HCT116 (cell line): ENCODE data around the gene DNMT3B. TPM values are rescaled to one million over a fixed set of nuclear protein-coding genes. Genes with fewer than 3 reads are reported as not detected.
A peak's percentile ranks its signal among the peaks of the same experiment; 100 is the strongest.
"Not testable (repeated sequence)": the region's sequence is repeated elsewhere in the genome, so short reads cannot be mapped to it uniquely, and the experiment has no call there.

Experiments used
- ATAC-seq: fragments of 200-7000 bp; cut with Tn5 transposase; 2 replicates; pipeline ENCODE4 v1.9.1; 2020; ENCODE audit warnings: mild to moderate bottlenecking, moderate library complexity
- BruUV-seq: library from RNA; stranded (reverse); fragments of 400-500 nt; replicated peaks from 2 replicates; lab custom pipeline; 2021; lab: Mats Ljungman, UMichigan
- CTCF ChIA-PET: fragments of 300-600 bp; sonication (Branson Sonifier 250); formaldehyde crosslinking; loops from one replicate; lab custom pipeline; 2021; ENCODE audit warnings: antibody characterized with exemption; lab: Charles Lee
- POLR2A ChIA-PET: fragments of 300-600, 350-600 bp; sonication (Branson Sonifier 250); formaldehyde crosslinking; loops from one replicate; lab custom pipeline; 2021; ENCODE audit warnings: antibody characterized with exemption; lab: Charles Lee
- RAD21 ChIA-PET, 2 experiments: fragments of 300-600 bp; sonication (Branson Sonifier 250); formaldehyde crosslinking; loops; one replicate each; lab custom pipeline; 2023; ENCODE audit warnings: low total read pairs in 2 of 2; ENCODE audit not compliant: uncharacterized antibody in 2 of 2, unreplicated experiment in 2 of 2, low non-redundant PET in 1 of 2; lab: Charles Lee
- DNase-seq: peaks from one replicate; pipeline ENCODE4 v3.0.0-alpha.2; 2010; ENCODE audit warnings: low read depth, low spot score
- H2AFZ ChIP-seq: fragments of 200-600 bp; shearing (Covaris generic), sonication (generic); 2 replicates; pipeline ENCODE4 v1.6.1; 2017; ENCODE audit warnings: low read depth, mixed run types, mixed read lengths, antibody characterized with exemption, low read length; ENCODE audit not compliant: poor library complexity, severe bottlenecking
- H3K27ac ChIP-seq: 2 replicates; pipeline ENCODE4 v1.5.1; 2012; ENCODE audit warnings: low read depth, low read length
- H3K27me3 ChIP-seq: fragments of 200-600 bp; sonication (generic); 2 replicates; pipeline ENCODE4 v1.6.1; 2016; ENCODE audit warnings: mixed run types, low read length, mixed read lengths; ENCODE audit not compliant: insufficient read depth
- H3K36me3 ChIP-seq, 2 experiments: fragments of 200-500 bp in 1 of 2; fragments of 200-600 bp in 1 of 2; sonication (Bioruptor generic) in 1 of 2; sonication (generic) in 1 of 2; 2 replicates each; pipeline versions ENCODE4 v1.5.1 to v1.6.1; 2014 to 2016; ENCODE audit warnings: low read length in 2 of 2, inconsistent platforms in 1 of 2, mixed read lengths in 1 of 2, mixed run types in 1 of 2; ENCODE audit not compliant: insufficient read depth in 2 of 2, control insufficient read depth in 1 of 2
- H3K4me1 ChIP-seq, 2 experiments: fragments of 200-600 bp in 1 of 2; sonication (generic) in 1 of 2; 2 replicates each; pipeline versions ENCODE4 v1.5.1 to v1.6.1; 2012 to 2017; ENCODE audit warnings: low read length in 2 of 2, inconsistent platforms in 1 of 2, mild to moderate bottlenecking in 1 of 2, mixed read lengths in 1 of 2, mixed run types in 1 of 2, moderate library complexity in 1 of 2; ENCODE audit not compliant: insufficient read depth in 2 of 2, control insufficient read depth in 1 of 2
- H3K4me2 ChIP-seq: fragments of 200-600 bp; sonication (generic); 2 replicates; pipeline ENCODE4 v1.6.1; 2017; ENCODE audit warnings: mixed run types, low read length, mixed read lengths
- H3K4me3 ChIP-seq, 2 experiments: fragments of 200-600 bp in 1 of 2; sonication (generic) in 1 of 2; replicated peaks in 1 of 2; 2 replicates each; pipeline ENCODE4 v1.5.1; 2011 to 2016; ENCODE audit warnings: low read length in 2 of 2, control low read depth in 1 of 2, low read depth in 1 of 2, mild to moderate bottlenecking in 1 of 2, mixed read lengths in 1 of 2, mixed run types in 1 of 2
- H3K79me2 ChIP-seq: fragments of 200-600 bp; sonication (generic); 2 replicates; pipeline ENCODE4 v1.6.1; 2017; ENCODE audit warnings: mild to moderate bottlenecking, mixed run types, low read length, moderate library complexity, mixed read lengths; ENCODE audit not compliant: insufficient read depth
- H3K9ac ChIP-seq: fragments of 200-600 bp; sonication (generic); 2 replicates; pipeline ENCODE4 v1.6.1; 2016; ENCODE audit warnings: low read length, mixed read lengths
- H3K9me2 ChIP-seq: fragments of 200-600 bp; sonication (generic), shearing (Covaris generic); 2 replicates; pipeline ENCODE4 v1.6.1; 2017; ENCODE audit warnings: mixed run types, mild to moderate bottlenecking, moderate library complexity; ENCODE audit not compliant: insufficient read depth
- H3K9me3 ChIP-seq, 2 experiments: fragments of 200-500 bp in 1 of 2; fragments of 200-600 bp in 1 of 2; sonication (Bioruptor generic) in 1 of 2; sonication (generic) in 1 of 2; 2 replicates each; pipeline ENCODE4 v1.6.1; 2014 to 2017; ENCODE audit warnings: low read length in 2 of 2, mixed read lengths in 2 of 2, inconsistent platforms in 1 of 2, low read depth in 1 of 2, mild to moderate bottlenecking in 1 of 2, mixed run types in 1 of 2, moderate library complexity in 1 of 2; ENCODE audit not compliant: control insufficient read depth in 1 of 2, insufficient read depth in 1 of 2
- H4K20me1 ChIP-seq: fragments of 200-600 bp; sonication (generic), shearing (Covaris generic); 2 replicates; pipeline ENCODE4 v1.6.1; 2017; ENCODE audit warnings: mixed run types, mild to moderate bottlenecking, moderate library complexity; ENCODE audit not compliant: insufficient read depth
- ATF3 ChIP-seq: IDR thresholded peaks from 2 replicates; pipeline ENCODE4 v1.6.1; 2012
- CBX3 ChIP-seq: IDR thresholded peaks from 2 replicates; pipeline ENCODE4 v1.6.1; 2012; ENCODE audit warnings: low read depth
- CEBPB ChIP-seq: IDR thresholded peaks from 2 replicates; pipeline ENCODE4 v1.6.1; 2012; ENCODE audit warnings: low read depth
- EGR1 ChIP-seq: IDR thresholded peaks from 2 replicates; pipeline ENCODE4 v1.6.1; 2012; ENCODE audit warnings: low read depth
- EZH2phosphoT487 ChIP-seq: fragments of 200-600 bp; IDR thresholded peaks from 2 replicates; pipeline ENCODE4 v1.6.1; 2018; ENCODE audit warnings: antibody characterized with exemption, borderline replicate concordance
- JUND ChIP-seq: IDR thresholded peaks from 2 replicates; pipeline ENCODE4 v1.6.1; 2012
- POLR2A ChIP-seq: IDR thresholded peaks from 2 replicates; pipeline ENCODE4 v1.7.0; 2011; ENCODE audit warnings: borderline replicate concordance; ENCODE audit not compliant: insufficient read depth, insufficient read length; ENCODE audit errors: extremely low read depth
- POLR2AphosphoS5 ChIP-seq: IDR thresholded peaks from 2 replicates; pipeline ENCODE4 v1.6.1; 2011; ENCODE audit warnings: mild to moderate bottlenecking, low read depth, low read length, moderate library complexity
- RAD21 ChIP-seq: IDR thresholded peaks from 2 replicates; pipeline ENCODE4 v1.6.1; 2012; ENCODE audit warnings: low read depth, mild to moderate bottlenecking
- SP1 ChIP-seq: IDR thresholded peaks from 2 replicates; pipeline ENCODE4 v1.6.1; 2012; ENCODE audit warnings: low read depth
- TCF7L2 ChIP-seq: IDR thresholded peaks from 2 replicates; pipeline ENCODE4 v1.7.0; 2011; ENCODE audit warnings: borderline replicate concordance, inconsistent platforms; ENCODE audit not compliant: insufficient read depth, insufficient read length; ENCODE audit errors: extremely low read depth
- YY1 ChIP-seq: IDR thresholded peaks from 2 replicates; pipeline ENCODE4 v1.6.1; 2011; ENCODE audit warnings: low read length, low read depth, moderate library complexity, mild to moderate bottlenecking; ENCODE audit not compliant: insufficient replicate concordance; ENCODE audit errors: extremely low read depth
- intact Hi-C: fragments of 100-400 bp; cut with micrococcal nuclease; formaldehyde crosslinking; loops from 2 replicates; pipeline ENCODE4 v1.10.0; 2022
- total RNA-seq: library from RNA; stranded (reverse); gene quantifications from one replicate; pipeline ENCODE4 v1.2.1, GENCODE V29; 2021; ENCODE audit not compliant: unreplicated experiment
- TF ChIP-seq, protein P1 (sequence below): IDR thresholded peaks from 2 replicates; pipeline ENCODE4 v1.6.1; 2011; ENCODE audit warnings: mild to moderate bottlenecking, low read length, moderate library complexity; ENCODE audit not compliant: insufficient replicate concordance; ENCODE audit errors: extremely low read depth

DNMT3B gene
- total RNA-seq, 1 experiment from 2014 or later: 22.2 TPM

DNA sequence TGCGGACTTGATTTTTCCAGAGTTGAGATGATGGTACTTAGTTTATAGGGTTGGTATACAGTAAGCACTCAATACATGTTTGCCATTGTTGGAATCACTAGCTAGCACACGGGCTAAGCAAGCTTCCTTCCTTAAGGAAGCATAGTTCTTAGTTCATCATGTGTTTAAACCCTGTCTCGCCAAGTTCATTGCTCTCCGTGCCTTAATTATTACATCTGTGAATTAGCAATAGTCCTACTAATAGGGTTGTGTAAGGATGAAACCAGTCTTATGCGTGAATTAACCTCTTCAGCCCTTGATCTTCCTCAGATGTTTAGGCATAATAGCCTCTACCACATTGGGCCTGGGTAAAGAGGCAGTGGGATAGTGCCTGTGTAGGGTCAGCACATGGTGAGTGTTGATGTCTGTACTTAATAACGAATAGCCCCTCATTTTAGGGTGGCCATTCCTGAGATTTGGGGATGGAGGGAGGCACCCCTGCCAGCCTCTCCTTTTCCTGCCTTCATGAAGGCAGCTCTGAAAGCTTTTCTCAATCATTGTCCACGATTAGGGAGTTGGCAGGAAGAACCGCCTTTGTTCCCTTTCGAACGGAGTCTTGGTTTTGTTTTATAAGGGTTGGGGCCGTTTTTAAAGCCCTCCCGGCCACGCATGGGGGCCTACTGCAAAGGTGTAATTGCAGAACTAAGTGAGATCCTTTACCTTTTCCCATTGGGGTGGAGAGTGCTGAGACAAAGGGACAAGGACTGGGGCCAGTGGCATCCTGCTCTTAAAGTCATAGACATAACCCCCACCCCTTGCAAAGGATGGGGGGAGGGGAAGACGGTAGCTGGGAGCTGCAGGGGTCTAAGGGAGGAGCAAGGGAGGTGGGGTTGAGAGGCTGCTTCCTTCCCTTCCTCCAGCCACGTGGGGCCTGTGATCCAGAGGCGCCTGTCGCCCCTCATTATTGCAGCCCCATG, 2.1 kb downstream of the DNMT3B start (continued):
- TF ChIP-seq ATF3: no peak
- no peak for TF ChIP-seq TCF7L2
- no peak for TF ChIP-seq RAD21
- TF ChIP-seq POLR2AphosphoS5: no peak
- no peak for TF ChIP-seq EZH2phosphoT487
- no peak for TF ChIP-seq YY1
- no peak for TF ChIP-seq CBX3
- no peak for TF ChIP-seq SP1
- TF ChIP-seq, protein P1, sequence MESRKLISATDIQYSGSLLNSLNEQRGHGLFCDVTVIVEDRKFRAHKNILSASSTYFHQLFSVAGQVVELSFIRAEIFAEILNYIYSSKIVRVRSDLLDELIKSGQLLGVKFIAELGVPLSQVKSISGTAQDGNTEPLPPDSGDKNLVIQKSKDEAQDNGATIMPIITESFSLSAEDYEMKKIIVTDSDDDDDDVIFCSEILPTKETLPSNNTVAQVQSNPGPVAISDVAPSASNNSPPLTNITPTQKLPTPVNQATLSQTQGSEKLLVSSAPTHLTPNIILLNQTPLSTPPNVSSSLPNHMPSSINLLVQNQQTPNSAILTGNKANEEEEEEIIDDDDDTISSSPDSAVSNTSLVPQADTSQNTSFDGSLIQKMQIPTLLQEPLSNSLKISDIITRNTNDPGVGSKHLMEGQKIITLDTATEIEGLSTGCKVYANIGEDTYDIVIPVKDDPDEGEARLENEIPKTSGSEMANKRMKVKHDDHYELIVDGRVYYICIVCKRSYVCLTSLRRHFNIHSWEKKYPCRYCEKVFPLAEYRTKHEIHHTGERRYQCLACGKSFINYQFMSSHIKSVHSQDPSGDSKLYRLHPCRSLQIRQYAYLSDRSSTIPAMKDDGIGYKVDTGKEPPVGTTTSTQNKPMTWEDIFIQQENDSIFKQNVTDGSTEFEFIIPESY: no peak
- no peak for TF ChIP-seq CEBPB
- no peak for TF ChIP-seq JUND
- no peak for TF ChIP-seq EGR1
- TF ChIP-seq POLR2A: no peak
- TF ChIP-seq, all 23 proteins: peak for 0

DNA sequence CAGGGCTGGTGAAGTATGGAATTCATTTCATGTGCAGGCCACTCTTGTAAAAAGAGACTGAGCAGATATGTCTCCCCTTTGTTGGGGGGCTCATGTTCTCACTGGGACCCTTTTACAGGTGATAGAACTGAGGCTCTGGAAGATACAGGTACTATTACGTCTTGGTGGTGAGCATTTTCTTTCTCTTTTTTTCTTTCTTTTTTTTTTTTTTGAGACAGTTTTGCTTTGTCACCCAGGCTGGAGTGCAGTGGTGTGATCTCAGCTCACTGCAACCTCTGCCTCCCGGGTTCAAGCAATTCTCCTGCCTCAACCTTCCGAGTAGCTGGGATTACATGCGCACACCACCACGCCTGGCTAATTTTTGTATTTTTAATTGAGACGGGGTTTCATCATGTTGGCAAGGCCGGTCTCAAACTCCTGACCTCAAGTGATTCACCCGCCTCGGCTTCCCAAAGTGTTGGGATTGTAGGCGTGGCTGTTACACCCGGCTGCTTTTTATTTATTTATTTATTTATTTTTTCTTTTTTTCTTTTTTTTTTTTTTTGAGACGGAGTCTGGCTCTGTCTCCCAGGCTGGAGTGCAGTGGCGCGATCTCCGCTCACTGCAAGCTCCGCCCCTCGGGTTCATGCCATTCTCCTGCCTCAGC, 3.2 kb downstream of the DNMT3B start:
- H3K9me3 ChIP-seq, H4K20me1 ChIP-seq, intact Hi-C loops, H3K27me3 ChIP-seq, H2AFZ ChIP-seq, ATAC-seq, H3K36me3 ChIP-seq, H3K9me2 ChIP-seq, BruUV-seq: not testable (repeated sequence)
- ChIA-PET RAD21 (interaction anchor here (0.9 to 1.0 kb wide), 2 partner anchors 13 kb away, joined by 3 read pairs; no protein-coding TSS in a partner anchor), POLR2A (interaction anchor here (0.6 to 1.0 kb wide), 7 partner anchors 10 to 648 kb away, joined by 3 to 7 read pairs (median 4); no protein-coding TSS in a partner anchor), CTCF (interaction anchor here (1.1 to 6.7 kb wide), 2 partner anchors 13 to 25 kb away, joined by 4 to 47 read pairs; no protein-coding TSS in a partner anchor)
- Histone ChIP-seq H3K4me2 (peak overlapping the region; percentile 99), H3K27ac (peak overlapping the region; percentile 83), H3K9ac (peak overlapping the region; percentile 95), H3K4me1 (peaks cover 47 to 58% of the 10 kb centered on the region in 2 experiments), H3K79me2 (peaks cover 66% of the 10 kb centered on the region), H3K4me3 (peak overlapping the region; percentile 94 to 96)
- peak; percentile 51 for DNase-seq
